ENCODE results near the gene SAPCD2. TPM values are rescaled to one million over a fixed set of nuclear protein-coding genes. Genes with fewer than 3 reads are reported as not detected.

SAPCD2 gene
- total RNA-seq, 4 donors from 2014 or later = 0.16 to 0.24 (median 0.17) TPM; not detected in 1

- no peaks in the 10 kb centered on the region for H3K9me3 ChIP-seq
- TF ChIP-seq POLR2A (IDR thresholded peaks at IDR 0.05) = no peak
- TF ChIP-seq CTCF (IDR thresholded peaks at IDR 0.05 in 4 of 5, conservative IDR thresholded peaks at IDR 0.05 in 1 of 5) = no peak
- in situ Hi-C loops (cut with MboI; ENCODE audit: low sequenced_read_pairs in 4 of 4) = no loop called here
- DNase-seq (no peak), ATAC-seq (no peak)
- peaks cover 9% of the 10 kb centered on the region in 2 donors for H3K4me1 ChIP-seq
- no peak overlapping the region for H3K4me3 ChIP-seq
- H3K27me3 ChIP-seq = peaks cover 0 to 11% (median 5%) of the 10 kb centered on the region in 3 donors
- H3K36me3 ChIP-seq = no peaks in the 10 kb centered on the region
- no peak overlapping the region for H3K27ac ChIP-seq
- intact Hi-C loops (cut with DNase I; ENCODE audit: low total_unique reads) = no loop called here
These were observed 757 bp downstream of the SAPCD2 start for GRCh38 chr9:137069508-137070091.

- TF ChIP-seq POLR2A (IDR thresholded peaks at IDR 0.05) (no peak), CTCF (IDR thresholded peaks at IDR 0.05 in 4 of 5, conservative IDR thresholded peaks at IDR 0.05 in 1 of 5) (no peak)
- H3K9me3 ChIP-seq = no peaks in the 10 kb centered on the region
- peaks cover 9 to 13% of the 10 kb centered on the region in 2 donors for H3K4me1 ChIP-seq
- H3K36me3 ChIP-seq = no peaks in the 10 kb centered on the region
- ATAC-seq (no peak), DNase-seq (no peak)
- no peak overlapping the region for H3K27ac ChIP-seq
- in situ Hi-C loops (cut with MboI; ENCODE audit: low sequenced_read_pairs in 4 of 4) = no loop called here
- intact Hi-C loops (cut with DNase I; ENCODE audit: low total_unique reads) = no loop called here
- H3K27me3 ChIP-seq = peaks cover 0 to 11% (median 5%) of the 10 kb centered on the region in 3 donors
- H3K4me3 ChIP-seq = no peak overlapping the region
These were observed 1.5 kb downstream of the SAPCD2 start for GRCh38 chr9:137068539-137069507.

- H3K4me3 ChIP-seq = no peak overlapping the region
- DNase-seq = peak; percentile 39 to 68
- H3K9me3 ChIP-seq = no peaks in the 10 kb centered on the region
- H3K4me1 ChIP-seq = peaks cover 9 to 15% of the 10 kb centered on the region in 2 donors
- no peaks in the 10 kb centered on the region for H3K36me3 ChIP-seq
- peak in 1 of 2 donors; percentile 59 for ATAC-seq
- intact Hi-C loops (cut with DNase I; ENCODE audit: low total_unique reads) (loop anchor here (2.0 kb wide), 1 partner anchor 21 kb away; the partner anchor contains the start of gene NPDC1), in situ Hi-C loops (cut with MboI; ENCODE audit: low sequenced_read_pairs in 4 of 4) (no loop called here)
- H3K27me3 ChIP-seq = peaks cover 0 to 11% (median 5%) of the 10 kb centered on the region in 3 donors
- no peak overlapping the region for H3K27ac ChIP-seq
- TF ChIP-seq POLR2A (IDR thresholded peaks at IDR 0.05) (no peak), CTCF (IDR thresholded peaks at IDR 0.05 in 4 of 5, conservative IDR thresholded peaks at IDR 0.05 in 1 of 5) (peak; percentile 50 to 83 (median 76))
These were observed 2.4 kb downstream of the SAPCD2 start for GRCh38 chr9:137067860-137068538.

- TF ChIP-seq CTCF (IDR thresholded peaks at IDR 0.05 in 4 of 5, conservative IDR thresholded peaks at IDR 0.05 in 1 of 5) = no peak
- TF ChIP-seq POLR2A (IDR thresholded peaks at IDR 0.05) = no peak
- Histone ChIP-seq H3K27ac (no peak overlapping the region), H3K4me1 (peaks cover 7 to 14% of the 10 kb centered on the region in 2 donors), H3K9me3 (no peaks in the 10 kb centered on the region), H3K27me3 (peaks cover 0 to 11% (median 5%) of the 10 kb centered on the region in 3 donors), H3K36me3 (no peaks in the 10 kb centered on the region), H3K4me3 (no peak overlapping the region)
- ATAC-seq (no peak), DNase-seq (no peak)
- in situ Hi-C loops (cut with MboI; ENCODE audit: low sequenced_read_pairs in 4 of 4) = no loop called here
- intact Hi-C loops (cut with DNase I; ENCODE audit: low total_unique reads) = loop anchor here (2.0 kb wide), 1 partner anchor 19 kb away; the partner anchor contains the start of gene NPDC1
These were observed 4.1 kb downstream of the SAPCD2 start for GRCh38 chr9:137066096-137066861.

Measured in gastrocnemius medialis (tissue), 4 donors.